Testis (tissue), 3 donors: ENCODE measurements around the gene LRP2. TPM values are rescaled to one million over a fixed set of nuclear protein-coding genes. Genes with fewer than 3 reads are reported as not detected.

Experiments
- DNase-seq: peaks from one replicate; pipeline ENCODE4 v3.0.0-alpha.2; 2019
- H3K27ac ChIP-seq, 2 donors: fragments of 200-600 bp; sonication (generic); one replicate each; pipeline ENCODE4 v1.5.1; 2019
- H3K27me3 ChIP-seq: fragments of 200-600 bp; sonication (generic); one replicate; pipeline ENCODE4 v1.5.1; 2019
- H3K36me3 ChIP-seq: fragments of 200-600 bp; sonication (generic); one replicate; pipeline ENCODE4 v1.5.1; 2017; ENCODE audit warnings: low read depth; ENCODE audit errors: missing control alignments
- H3K4me1 ChIP-seq: fragments of 200-600 bp; sonication (generic); one replicate; pipeline ENCODE4 v1.5.1; 2019
- H3K4me3 ChIP-seq, 2 donors: fragments of 200-600 bp; sonication (generic); one replicate each; pipeline ENCODE4 v1.5.1; 2017 to 2019
- H3K9me3 ChIP-seq: fragments of 200-600 bp; sonication (generic); one replicate; pipeline ENCODE4 v1.5.1; 2017
- CTCF ChIP-seq, 3 experiments: fragments of 450-650 bp in 2 of 3; fragments of 200-600 bp in 1 of 3; sonication (generic) in 1 of 3; IDR thresholded peaks; one replicate each; pipeline ENCODE4 v1.5.1; 2016 to 2019; ENCODE audit warnings: antibody characterized with exemption in 3 of 3, mild to moderate bottlenecking in 2 of 3, moderate library complexity in 1 of 3
- POLR2A ChIP-seq: fragments of 450-650 bp; IDR thresholded peaks from one replicate; pipeline ENCODE4 v1.6.1; 2017; ENCODE audit warnings: antibody characterized with exemption, mild to moderate bottlenecking, moderate library complexity
- WGBS, 2 donors: methylation state at CpG; one replicate each; pipeline ENCODE4 v1.1.5; 2018; 5-methylcytosine and 5-hydroxymethylcytosine counted together
- intact Hi-C: fragments of 100-400 bp; cut with DNase I; formaldehyde crosslinking; loops from one replicate; pipeline ENCODE4 v1.15.1; 2023; ENCODE audit warnings: low total_unique reads
- polyA plus RNA-seq: library from polyadenylated mRNA; stranded (reverse); fragments of 350-450 nt; fragmentation: Illumina TruSeq; extraction: RNeasy Lipid Tissue Mini Kit (QIAGEN cat#74804); gene quantifications from one replicate; pipeline ENCODE4 v1.2.3, GENCODE V29; 2014; ENCODE audit warnings: low read depth, low replicate concordance; ENCODE audit not compliant: insufficient read depth
- total RNA-seq, 2 donors: library from RNA; depleted of rRNA; stranded (reverse); fragments of >200 nt; gene quantifications; one replicate each; pipeline ENCODE4 v1.2.3, GENCODE V29; 2016

LRP2 gene
- total and polyA plus RNA-seq, 3 donors from 2014 or later = 3.0 to 9.3 (median 4.1) TPM

DNA sequence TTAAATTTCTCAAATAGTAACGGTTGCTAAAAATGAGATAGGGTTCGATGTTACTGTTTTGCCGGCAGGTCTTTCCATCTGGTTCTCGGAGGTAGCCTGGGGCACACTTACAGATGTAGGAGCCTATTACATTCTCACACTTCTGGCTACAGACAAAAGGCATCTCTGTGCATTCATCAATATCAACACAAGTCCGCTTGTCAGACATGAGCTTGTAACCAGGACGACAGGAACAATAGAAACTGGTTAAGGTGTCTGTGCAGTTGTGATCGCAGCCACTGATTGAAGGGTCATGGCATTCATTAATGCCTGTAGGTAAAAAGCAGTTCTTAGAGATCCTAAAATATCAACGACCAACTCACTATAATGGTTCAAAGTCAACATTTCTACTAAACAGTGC lies 176.6 kb downstream of the LRP2 start:
- no peak for DNase-seq
- Histone ChIP-seq H3K4me3 (no peak overlapping the region), H3K36me3 (no peaks in the 10 kb centered on the region), H3K9me3 (no peaks in the 10 kb centered on the region), H3K4me1 (no peaks in the 10 kb centered on the region), H3K27me3 (no peaks in the 10 kb centered on the region), H3K27ac (no peak overlapping the region)
- intact Hi-C loops = no loop called here
- TF ChIP-seq CTCF (IDR thresholded peaks at IDR 0.05) = no peak
- no peak for TF ChIP-seq POLR2A
- 87 to 95% methylated on average over 8 of the region's 8 CpGs for WGBS, 2 donors

DNA sequence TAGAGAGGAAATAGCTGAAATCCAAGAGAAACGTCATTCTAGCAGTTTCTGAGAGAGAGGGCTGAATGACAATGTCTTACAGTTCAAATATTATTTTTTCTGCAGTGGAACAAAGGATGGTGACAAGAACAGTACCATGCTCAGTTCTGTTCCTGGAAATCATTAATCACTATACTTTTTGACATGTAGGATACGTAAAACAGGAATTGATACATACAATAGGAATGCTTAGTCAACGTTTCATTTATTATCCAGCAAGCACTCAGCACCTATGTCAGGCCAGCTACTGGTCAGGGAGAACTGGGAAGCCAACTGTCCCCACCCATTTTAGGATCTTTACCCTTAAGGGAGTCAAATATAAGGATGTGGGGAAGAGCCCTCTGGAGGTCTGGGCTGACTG lies 178.3 kb downstream of the LRP2 start:
- H3K9me3 ChIP-seq = no peaks in the 10 kb centered on the region

GRCh38 chr2:169182573-169182972 lies 179.8 kb downstream of the LRP2 start:
- intact Hi-C loops = no loop called here
- Histone ChIP-seq H3K27ac (no peak overlapping the region), H3K9me3 (no peaks in the 10 kb centered on the region), H3K36me3 (no peaks in the 10 kb centered on the region), H3K4me3 (no peak overlapping the region), H3K4me1 (no peaks in the 10 kb centered on the region), H3K27me3 (no peaks in the 10 kb centered on the region)
- TF ChIP-seq CTCF (IDR thresholded peaks at IDR 0.05) = no peak
- no peak for TF ChIP-seq POLR2A
- no peak for DNase-seq
- WGBS, 2 donors = 87 to 89% methylated on average over 2 of the region's 2 CpGs

More for the DNA sequence above, 178.3 kb downstream of the LRP2 start:
- TF ChIP-seq POLR2A (no peak), CTCF (IDR thresholded peaks at IDR 0.05) (no peak)
- no peak for DNase-seq
- Histone ChIP-seq H3K4me3 (no peak overlapping the region), H3K27ac (no peak overlapping the region), H3K27me3 (no peaks in the 10 kb centered on the region), H3K4me1 (no peaks in the 10 kb centered on the region), H3K36me3 (no peaks in the 10 kb centered on the region)
- 50 to 63% methylated on average over 3 of the region's 3 CpGs for WGBS, 2 donors
- intact Hi-C loops = no loop called here

DNA sequence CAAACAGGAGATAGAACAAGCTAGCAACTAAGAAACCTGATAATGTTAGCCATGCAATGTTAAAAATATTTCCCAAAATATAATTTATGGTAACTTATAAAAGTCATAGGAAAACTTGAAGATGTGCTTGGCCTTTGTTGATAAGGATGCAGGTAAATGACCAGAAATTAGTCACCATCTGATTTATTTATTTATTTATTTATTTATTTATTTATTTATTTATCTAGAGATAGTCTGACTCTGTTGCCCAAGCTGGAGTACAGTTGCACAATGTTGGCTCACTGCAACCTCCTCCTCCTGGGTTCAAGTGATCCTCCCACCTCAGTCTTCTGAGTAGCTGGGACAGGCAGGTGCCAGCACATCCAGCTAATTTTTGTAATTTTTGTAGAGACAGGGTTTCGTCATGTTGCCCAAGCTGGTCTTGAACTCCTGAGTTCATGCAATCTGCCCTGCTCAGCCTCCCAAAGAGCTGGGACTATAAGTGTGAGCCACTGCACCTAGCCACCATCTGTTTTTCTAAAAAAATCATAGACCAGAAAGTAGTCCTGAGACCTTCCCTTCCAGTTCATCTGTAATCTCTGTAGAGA lies 183.4 kb downstream of the LRP2 start:
- H3K27ac ChIP-seq = no peak overlapping the region
- no peaks in the 10 kb centered on the region for H3K36me3 ChIP-seq
- no peak for DNase-seq
- H3K4me3 ChIP-seq = no peak overlapping the region
- no peaks in the 10 kb centered on the region for H3K27me3 ChIP-seq
- TF ChIP-seq POLR2A = no peak
- no peak for TF ChIP-seq CTCF (IDR thresholded peaks at IDR 0.05)
- no peaks in the 10 kb centered on the region for H3K9me3 ChIP-seq
- intact Hi-C loops = no loop called here
- WGBS, 2 donors = 80 to 100% methylated on average over 1 of the region's 1 CpG
- no peaks in the 10 kb centered on the region for H3K4me1 ChIP-seq

- Histone ChIP-seq H3K27me3 (no peaks in the 10 kb centered on the region), H3K36me3 (no peaks in the 10 kb centered on the region), H3K4me3 (no peak overlapping the region), H3K27ac (no peak overlapping the region), H3K9me3 (no peaks in the 10 kb centered on the region), H3K4me1 (no peaks in the 10 kb centered on the region)
- 73 to 80% methylated on average over 5 of the region's 5 CpGs for WGBS, 2 donors
- intact Hi-C loops = no loop called here
- DNase-seq = no peak
- TF ChIP-seq CTCF (IDR thresholded peaks at IDR 0.05) (no peak), POLR2A (no peak)
These were observed 184.0 kb downstream of the LRP2 start for GRCh38 chr2:169178364-169178763.
